H9 (cell line): ENCODE results near the gene UNC79. TPM values are rescaled to one million over a fixed set of nuclear protein-coding genes. Genes with fewer than 3 reads are reported as not detected.

Experiments
- DNase-seq: peaks from one replicate; pipeline ENCODE4 v3.0.0-alpha.2; 2017
- H2AFZ ChIP-seq: one replicate; pipeline ENCODE4 v1.6.1; 2013; ENCODE audit warnings: mild to moderate bottlenecking, low read length, control low read depth, moderate library complexity
- H2AK5ac ChIP-seq: 2 replicates; pipeline ENCODE4 v1.6.1; 2013; ENCODE audit warnings: low read length, control low read depth, mixed read lengths; ENCODE audit not compliant: insufficient read length
- H2BK120ac ChIP-seq: one replicate; pipeline ENCODE4 v1.6.1; 2013; ENCODE audit warnings: low read depth, mild to moderate bottlenecking, low read length, control low read depth, inconsistent platforms; ENCODE audit not compliant: poor library complexity, severe bottlenecking
- H2BK12ac ChIP-seq: 2 replicates; pipeline ENCODE4 v1.6.1; 2013; ENCODE audit warnings: low read length, control low read depth, mixed read lengths, low read depth; ENCODE audit not compliant: insufficient read length
- H2BK15ac ChIP-seq: 2 replicates; pipeline ENCODE4 v1.6.1; 2013; ENCODE audit warnings: low read depth, low read length, control low read depth
- H2BK20ac ChIP-seq: one replicate; pipeline ENCODE4 v1.6.1; 2013; ENCODE audit warnings: low read depth, mild to moderate bottlenecking, low read length, control low read depth, inconsistent platforms; ENCODE audit not compliant: poor library complexity, severe bottlenecking
- H2BK5ac ChIP-seq: 2 replicates; pipeline ENCODE4 v1.6.1; 2013; ENCODE audit warnings: low read length, control low read depth, mixed read lengths; ENCODE audit not compliant: insufficient read length
- H3K14ac ChIP-seq: 2 replicates; pipeline ENCODE4 v1.6.1; 2013; ENCODE audit warnings: low read length, control low read depth; ENCODE audit not compliant: insufficient read depth
- H3K18ac ChIP-seq: 2 replicates; pipeline ENCODE4 v1.6.1; 2013; ENCODE audit warnings: low read depth, mild to moderate bottlenecking, mixed read lengths, low read length, control low read depth; ENCODE audit not compliant: insufficient read length
- H3K23ac ChIP-seq: 2 replicates; pipeline ENCODE4 v1.6.1; 2013; ENCODE audit warnings: low read length, control low read depth, mixed read lengths, low read depth; ENCODE audit not compliant: insufficient read length
- H3K23me2 ChIP-seq: 2 replicates; pipeline ENCODE4 v1.6.1; 2013; ENCODE audit warnings: low read depth, mild to moderate bottlenecking, mixed read lengths, low read length, control low read depth; ENCODE audit not compliant: insufficient read length, poor library complexity, severe bottlenecking
- H3K27ac ChIP-seq: 2 replicates; pipeline ENCODE4 v1.5.1; 2013; ENCODE audit warnings: low read length, control low read depth, mixed read lengths, low read depth; ENCODE audit not compliant: insufficient read length
- H3K27me3 ChIP-seq: 2 replicates; pipeline ENCODE4 v1.6.1; 2013; ENCODE audit warnings: low read length, control low read depth, inconsistent platforms; ENCODE audit not compliant: insufficient read depth
- H3K4ac ChIP-seq: 2 replicates; pipeline ENCODE4 v1.6.1; 2013; ENCODE audit warnings: low read depth, mild to moderate bottlenecking, control low read depth, inconsistent platforms, low read length, moderate library complexity
- H3K4me1 ChIP-seq: 2 replicates; pipeline ENCODE4 v1.6.1; 2013; ENCODE audit warnings: low read length, control low read depth, inconsistent platforms; ENCODE audit not compliant: insufficient read depth
- H3K4me2 ChIP-seq: 2 replicates; pipeline ENCODE4 v1.6.1; 2013; ENCODE audit warnings: low read length, control low read depth, mixed read lengths; ENCODE audit not compliant: insufficient read length, insufficient read depth
- H3K56ac ChIP-seq: 2 replicates; pipeline ENCODE4 v1.6.1; 2013; ENCODE audit warnings: low read depth, mild to moderate bottlenecking, mixed read lengths, low read length, control low read depth; ENCODE audit not compliant: insufficient read length
- H3K79me1 ChIP-seq: 2 replicates; pipeline ENCODE4 v1.6.1; 2013; ENCODE audit warnings: low read depth, mild to moderate bottlenecking, moderate library complexity, low read length, control low read depth, inconsistent platforms; ENCODE audit not compliant: insufficient read depth, poor library complexity, severe bottlenecking
- H3K79me2 ChIP-seq: 2 replicates; pipeline ENCODE4 v1.6.1; 2013; ENCODE audit warnings: low read length, control low read depth, inconsistent platforms; ENCODE audit not compliant: insufficient read depth
- H3K9ac ChIP-seq: 2 replicates; pipeline ENCODE4 v1.6.1; 2013; ENCODE audit warnings: low read length, control low read depth, mixed read lengths; ENCODE audit not compliant: insufficient read length; ENCODE audit errors: extremely low read depth
- H3K9me3 ChIP-seq: one replicate; pipeline ENCODE4 v1.6.1; 2013; ENCODE audit warnings: low read depth, low read length, inconsistent platforms; ENCODE audit not compliant: control insufficient read depth
- H3T11ph ChIP-seq: one replicate; pipeline ENCODE4 v1.6.1; 2013; ENCODE audit warnings: mild to moderate bottlenecking, low read length, control low read depth, inconsistent platforms
- H4K20me1 ChIP-seq: one replicate; pipeline ENCODE4 v1.6.1; 2013; ENCODE audit not compliant: control insufficient read depth, insufficient read length, insufficient read depth
- H4K5ac ChIP-seq: 2 replicates; pipeline ENCODE4 v1.6.1; 2013; ENCODE audit warnings: low read depth, mild to moderate bottlenecking, mixed read lengths, low read length, control low read depth; ENCODE audit not compliant: insufficient read length
- H4K8ac ChIP-seq: replicated peaks from 2 replicates; pipeline ENCODE4 v1.6.1; 2013; ENCODE audit warnings: low read length, control low read depth, mixed read lengths, low read depth; ENCODE audit not compliant: insufficient read length
- H4K91ac ChIP-seq: 2 replicates; pipeline ENCODE4 v1.6.1; 2013; ENCODE audit warnings: low read depth, mild to moderate bottlenecking, moderate library complexity, mixed read lengths, low read length, control low read depth; ENCODE audit not compliant: insufficient read length
- H3K27ac Mint-ChIP-seq, 3 experiments: 2 replicates in 2 of 3; 3 replicates in 1 of 3; pipeline ENCODE4 v1.8.0; 2020 to 2021; ENCODE audit warnings: mixed read lengths in 3 of 3, mild to moderate bottlenecking in 1 of 3, moderate library complexity in 1 of 3
- H3K27me3 Mint-ChIP-seq: 2 replicates; pipeline ENCODE4 v1.8.0; 2021; ENCODE audit warnings: low read depth, mild to moderate bottlenecking, moderate library complexity, mixed read lengths
- H3K36me3 Mint-ChIP-seq, 3 experiments: 2 replicates in 2 of 3; 3 replicates in 1 of 3; pipeline ENCODE4 v1.8.0; 2020 to 2021; ENCODE audit warnings: low read depth in 3 of 3, mixed read lengths in 3 of 3; ENCODE audit not compliant: insufficient read depth in 1 of 3
- H3K4me1 Mint-ChIP-seq, 2 experiments: 2 replicates each; pipeline ENCODE4 v1.8.0; 2020; ENCODE audit warnings: mixed read lengths in 2 of 2
- H3K4me3 Mint-ChIP-seq, 2 experiments: 2 replicates in 1 of 2; 3 replicates in 1 of 2; pipeline ENCODE4 v1.8.0; 2020 to 2021; ENCODE audit warnings: mild to moderate bottlenecking in 2 of 2, mixed read lengths in 2 of 2, moderate library complexity in 1 of 2
- H3K9me3 Mint-ChIP-seq, 2 experiments: 2 replicates in 1 of 2; 3 replicates in 1 of 2; pipeline ENCODE4 v1.8.0; 2020; ENCODE audit warnings: mild to moderate bottlenecking in 2 of 2, mixed read lengths in 2 of 2, moderate library complexity in 1 of 2
- CTCF ChIP-seq: fragments of 200-600 bp; sonication (generic); conservative IDR thresholded peaks from 3 replicates; pipeline ENCODE4 v1.8.0; 2021; ENCODE audit warnings: antibody characterized with exemption, mild to moderate bottlenecking
- WGBS: extraction: QIAGEN DNeasy Blood & Tissue Kit; methylation state at CpG from one replicate; pipeline ENCODE4 v1.1.7; 2013; ENCODE audit warnings: missing lambda C conversion rate, low lambda C conversion rate, mixed read lengths; ENCODE audit not compliant: insufficient read length; ENCODE audit errors: extremely low coverage; 5-methylcytosine and 5-hydroxymethylcytosine counted together
- total RNA-seq: library from RNA; stranded (reverse); gene quantifications from 2 replicates; pipeline ENCODE4 v1.2.1, GENCODE V29; 2021

Gene UNC79
- total RNA-seq, 1 experiment from 2014 or later: 3.0 TPM

GRCh38 chr14:93638790-93639189 lies 208.1 kb downstream of the UNC79 start:
- Histone ChIP-seq H2AK5ac (no peak overlapping the region), H3K79me1 (no peaks in the 10 kb centered on the region), H2BK12ac (no peak overlapping the region), H4K91ac (no peak overlapping the region), H3K23me2 (no peaks in the 10 kb centered on the region), H4K8ac (no peak overlapping the region), H2BK5ac (no peak overlapping the region), H3K9ac (no peak overlapping the region), H3T11ph (no peak overlapping the region), H2AFZ (no peak overlapping the region), H2BK15ac (no peak overlapping the region), H4K5ac (no peak overlapping the region), H3K23ac (no peak overlapping the region), H4K20me1 (no peaks in the 10 kb centered on the region), H3K4me1 (no peaks in the 10 kb centered on the region), H3K27me3 (no peaks in the 10 kb centered on the region), H3K9me3 (no peaks in the 10 kb centered on the region), H3K56ac (no peak overlapping the region), H3K27ac (no peak overlapping the region), H3K4ac (no peak overlapping the region), H2BK120ac (no peak overlapping the region), H3K79me2 (no peaks in the 10 kb centered on the region), H3K4me2 (no peak overlapping the region), H3K14ac (no peak overlapping the region), H2BK20ac (no peak overlapping the region), H3K18ac (no peak overlapping the region)
- Mint-ChIP-seq H3K4me3 (no peak overlapping the region), H3K4me1 (no peaks in the 10 kb centered on the region), H3K9me3 (peaks cover 2 to 3% of the 10 kb centered on the region in 2 experiments; a peak in 3 of 5 replicates), H3K27me3 (no peaks in the 10 kb centered on the region), H3K36me3 (peaks cover 4 to 6% (median 4%) of the 10 kb centered on the region in 3 experiments; a peak in 6 of 7 replicates), H3K27ac (no peak overlapping the region)
- WGBS: no CpG with 5 or more reads among the region's 5 CpGs
- DNase-seq: no peak
- no peak for TF ChIP-seq CTCF
